Measurements from ENCODE around the gene GOT1.

Gene GOT1

DNA sequence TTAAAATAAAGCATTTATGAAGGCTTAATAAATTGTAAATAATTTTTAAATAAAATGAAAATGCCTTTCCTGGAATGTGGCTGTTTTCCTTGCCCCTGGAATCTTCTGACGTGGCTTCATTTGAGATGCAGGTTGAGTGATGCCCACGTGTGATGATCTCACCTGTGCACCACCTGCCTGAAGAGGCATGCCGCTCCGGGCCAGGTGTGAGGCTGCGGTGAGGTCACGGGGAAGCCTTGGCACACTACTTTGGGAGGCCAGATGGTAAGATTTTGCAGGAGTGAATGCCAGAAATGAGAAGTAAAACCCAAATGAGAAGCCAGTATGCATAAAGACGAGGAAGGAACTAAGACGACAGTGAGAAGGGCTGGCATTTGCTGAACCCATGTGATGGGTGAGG lies 36.2 kb downstream of the GOT1 start:
- DNase-seq: no peak

- DNase-seq: no peak
Measured at GRCh38 chr10:99393683-99394082, 36.7 kb downstream of the GOT1 start.

GRCh38 chr10:99393036-99393435 lies 37.4 kb downstream of the GOT1 start:
- no peak for DNase-seq

- no peak for DNase-seq
Measured at GRCh38 chr10:99391346-99391745, 39.1 kb downstream of the GOT1 start.

DNA sequence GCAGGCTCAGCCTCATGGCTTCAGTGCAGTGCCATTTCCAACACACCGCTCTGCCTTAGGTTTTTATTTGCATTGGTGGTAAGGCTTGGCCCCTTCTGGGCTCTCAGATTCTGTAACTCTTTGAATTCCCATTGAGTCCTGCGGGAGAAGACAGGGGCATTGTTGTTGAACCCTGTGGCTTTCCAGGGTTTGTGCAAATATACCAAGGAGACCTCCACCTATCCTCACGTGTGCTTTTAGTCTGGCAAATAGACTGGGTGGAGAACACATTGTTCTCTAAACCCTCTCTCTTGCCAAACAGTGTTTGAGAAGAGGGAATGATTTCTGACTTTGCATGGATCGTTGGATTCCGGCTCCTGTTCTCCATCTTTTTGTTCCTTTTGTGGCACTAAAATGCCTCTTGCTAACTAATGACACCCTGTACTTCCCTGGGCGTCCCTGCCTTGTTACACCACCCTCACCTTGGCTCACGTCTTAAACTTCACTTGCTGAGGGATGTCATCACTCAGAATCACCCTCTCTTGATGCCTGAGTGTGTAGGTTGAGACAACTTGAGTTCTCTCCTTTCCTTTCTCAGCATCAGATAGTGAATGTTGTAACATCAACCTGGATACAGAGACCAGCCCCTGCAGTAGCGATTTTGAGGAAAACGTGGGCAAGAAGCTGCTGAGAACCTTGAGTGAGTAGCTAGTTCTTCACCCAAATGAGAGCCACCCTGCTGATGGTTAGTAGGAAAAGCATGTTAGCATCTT lies 40.5 kb downstream of the GOT1 start:
- DNase-seq: no peak

GRCh38 chr10:99387541-99387940 lies 42.9 kb downstream of the GOT1 start:
- DNase-seq: no peak

- DNase-seq: no peak
Measured at GRCh38 chr10:99387071-99387470, 43.4 kb downstream of the GOT1 start.

DNA sequence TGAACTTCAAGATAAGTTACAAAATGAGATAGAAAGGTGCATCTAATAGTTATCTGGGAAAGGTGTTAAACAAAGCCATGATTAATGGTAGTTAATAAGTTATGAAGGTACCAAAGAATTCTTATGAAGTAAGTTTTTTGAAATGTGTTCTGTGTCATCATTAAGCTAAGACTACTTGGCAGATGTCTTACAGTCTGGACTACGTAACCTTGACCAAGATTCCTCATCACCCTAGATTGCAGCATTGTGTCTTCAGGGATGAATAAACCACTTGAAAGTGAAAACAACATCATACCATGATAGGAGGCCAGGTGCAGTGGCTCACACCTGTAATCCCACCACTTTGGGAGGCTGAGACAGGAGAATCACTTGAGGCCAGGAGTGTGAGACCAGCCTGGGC lies 48.2 kb downstream of the GOT1 start:
- no peak for DNase-seq

- DNase-seq: no peak
Measured at GRCh38 chr10:99375426-99375825, 55.0 kb downstream of the GOT1 start.

DNA sequence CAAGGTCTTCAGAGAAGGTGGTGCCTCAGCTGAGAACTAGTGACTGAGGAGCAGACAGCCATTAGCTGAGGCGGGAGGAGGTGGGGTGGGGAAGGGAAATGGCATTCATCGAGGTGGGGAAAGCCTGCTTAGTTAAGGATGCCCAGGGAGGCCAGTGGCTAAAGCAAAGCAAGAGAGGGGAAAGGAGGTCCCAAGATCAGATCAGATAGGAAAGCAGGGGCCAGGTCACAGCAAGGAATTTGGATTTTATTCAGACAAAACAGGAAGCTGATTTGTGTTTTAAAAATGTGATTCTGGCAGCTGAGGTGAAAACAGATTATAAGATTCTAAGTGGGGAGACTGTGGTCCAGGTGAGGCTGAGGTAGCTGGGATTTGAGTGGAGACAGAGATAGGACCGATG lies 55.5 kb downstream of the GOT1 start:
- DNase-seq: no peak

DNA sequence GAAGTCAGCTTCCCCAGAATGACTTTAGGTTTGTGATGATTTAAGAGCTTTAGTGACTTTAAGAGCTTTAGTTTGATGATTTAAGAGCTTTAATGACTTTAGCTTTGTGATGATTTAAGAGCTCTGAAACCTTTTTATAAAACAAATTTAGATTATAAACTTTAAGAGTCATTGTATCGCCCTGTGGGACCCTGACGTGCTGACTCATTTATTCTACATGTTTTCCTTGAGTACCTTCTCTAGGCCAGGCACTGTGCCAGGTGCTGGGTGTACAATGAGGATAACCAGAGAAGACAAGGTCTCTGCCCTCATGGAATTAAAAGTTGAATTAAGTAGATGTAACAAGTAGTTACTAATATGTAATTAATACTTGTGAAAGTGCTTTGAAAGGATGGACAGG lies 55.9 kb downstream of the GOT1 start:
- DNase-seq: no peak

GRCh38 chr10:99372546-99373271 lies 57.7 kb downstream of the GOT1 start:
- no peak for DNase-seq

DNA sequence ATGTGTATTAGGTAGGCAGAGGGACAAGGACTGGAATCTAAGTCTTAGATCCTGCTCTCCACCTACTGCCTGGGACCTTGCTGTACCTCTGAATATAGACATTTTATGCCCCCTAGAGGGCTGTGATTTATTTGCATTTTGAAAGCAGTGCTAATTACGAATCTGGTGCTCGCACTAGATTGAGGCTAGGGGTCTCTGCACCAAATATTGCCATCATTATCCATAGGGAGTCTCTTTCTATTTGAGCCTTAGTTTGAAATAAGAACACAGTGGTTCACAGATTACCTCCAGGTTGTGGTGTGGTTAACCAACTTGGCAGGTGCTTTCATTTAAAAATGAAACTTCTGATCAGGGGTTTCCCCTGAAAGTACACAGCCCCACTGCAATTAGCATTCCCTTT lies 59.4 kb downstream of the GOT1 start:
- DNase-seq: no peak

- no peak for DNase-seq
Measured at GRCh38 chr10:99369551-99369950, 60.9 kb downstream of the GOT1 start.

DNA sequence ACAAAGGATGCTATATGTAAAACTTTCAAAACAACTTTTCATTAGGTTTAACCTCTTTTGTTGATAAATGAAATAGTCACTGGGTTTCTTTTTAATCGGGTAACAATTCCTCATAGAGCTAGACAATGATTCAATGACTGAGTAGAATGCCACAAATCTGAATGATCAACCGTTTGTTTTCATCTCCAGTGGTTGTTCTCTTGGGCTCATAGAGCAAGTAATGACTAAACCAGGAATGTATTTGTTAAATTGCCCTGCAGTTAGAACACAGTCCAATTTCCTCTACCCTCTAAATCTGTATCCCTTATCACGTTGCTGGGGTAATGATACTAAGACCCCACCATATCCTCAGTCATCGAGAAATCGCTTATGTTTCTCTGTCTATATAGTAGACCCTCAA lies 61.3 kb downstream of the GOT1 start:
- DNase-seq: no peak

- no peak for DNase-seq
Measured at GRCh38 chr10:99368646-99369045, 61.8 kb downstream of the GOT1 start.

DNA sequence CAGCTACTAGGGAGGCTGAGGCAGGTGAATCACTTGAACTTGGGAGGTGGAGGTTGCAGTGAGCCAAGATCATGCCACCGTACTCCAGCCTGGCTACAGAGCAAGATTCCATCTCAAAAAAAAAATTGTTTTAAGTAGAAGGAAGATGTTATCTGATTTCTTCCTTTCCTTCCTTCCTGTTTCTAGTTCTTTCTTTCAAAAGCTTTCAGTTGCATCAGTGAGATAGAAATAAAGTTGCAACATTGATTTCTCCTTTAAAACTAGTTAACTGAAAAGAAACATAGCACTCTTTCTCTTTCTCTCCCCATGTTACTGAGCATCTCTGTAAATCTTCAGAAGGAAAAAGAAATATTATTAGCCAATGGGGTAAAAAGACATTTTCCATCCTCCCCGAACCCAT lies 63.8 kb downstream of the GOT1 start:
- DNase-seq: no peak

GRCh38 chr10:99365736-99366135 lies 64.7 kb downstream of the GOT1 start:
- DNase-seq: no peak

- no peak for DNase-seq
Measured at GRCh38 chr10:99365311-99365710, 65.1 kb downstream of the GOT1 start.

DNA sequence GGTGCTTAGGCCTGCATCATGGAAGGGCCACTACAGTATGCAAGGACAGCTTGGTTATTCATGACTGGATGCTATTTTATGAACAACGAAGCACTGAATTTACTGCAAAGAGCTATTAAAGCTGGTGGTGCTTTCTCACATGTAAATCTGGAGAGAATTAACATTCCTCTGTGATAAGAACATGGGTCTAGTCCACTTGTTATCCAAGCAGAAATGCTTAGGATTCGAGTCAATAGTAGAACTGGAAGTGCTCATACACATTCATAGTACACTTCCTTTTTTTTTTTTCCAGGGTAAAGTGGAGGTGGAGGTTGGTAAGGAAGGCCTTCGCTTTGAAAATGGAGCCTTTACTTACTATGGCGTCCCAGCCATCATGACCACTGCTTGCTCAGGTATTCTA lies 66.3 kb downstream of the GOT1 start:
- no peak for DNase-seq

DNA sequence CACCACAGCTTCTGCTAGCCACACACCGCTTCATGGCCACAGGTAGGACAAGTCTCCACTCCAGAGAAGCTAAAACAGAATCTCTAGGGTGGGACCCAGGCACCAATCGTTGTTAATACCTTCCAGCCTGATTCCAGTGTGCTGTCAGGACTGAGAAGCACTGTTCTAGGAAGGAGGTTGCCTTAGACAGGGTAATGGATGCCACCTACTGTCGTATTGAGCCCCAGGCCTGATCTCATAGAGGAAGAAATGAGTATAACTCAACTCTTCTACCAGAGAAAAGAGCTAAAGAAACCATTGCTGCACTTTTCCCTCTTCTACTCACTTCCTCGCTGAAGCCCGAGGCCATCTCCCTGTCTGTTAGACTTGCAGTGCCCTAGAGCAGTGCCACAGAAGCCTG lies 69.5 kb downstream of the GOT1 start:
- no peak for DNase-seq

- no peak for DNase-seq
Measured at GRCh38 chr10:99358101-99358500, 72.3 kb downstream of the GOT1 start.

DNA sequence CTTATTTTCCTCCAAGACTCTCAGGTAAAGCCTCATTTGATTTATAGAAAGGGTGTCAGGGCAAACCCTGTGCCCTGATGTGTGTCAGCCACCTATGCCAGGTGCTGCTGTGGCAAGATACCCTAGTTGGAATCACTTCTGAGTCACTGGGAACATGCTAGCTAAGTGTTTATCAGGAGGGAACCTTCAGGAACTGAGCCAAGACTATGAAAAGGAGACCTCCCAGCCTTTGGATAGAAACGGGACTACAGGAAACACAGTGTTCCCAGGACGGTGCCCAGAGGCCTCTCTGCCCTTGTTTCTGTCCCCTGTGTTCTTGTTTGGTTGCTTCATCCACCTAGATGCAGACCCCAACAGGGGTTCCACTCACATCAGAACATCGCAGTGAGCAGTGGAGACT lies 72.7 kb downstream of the GOT1 start:
- DNase-seq: no peak

- no peak for DNase-seq
Measured at GRCh38 chr10:99353182-99353581, 77.2 kb downstream of the GOT1 start.

- DNase-seq: no peak
Measured at GRCh38 chr10:99347672-99348071, 82.8 kb downstream of the GOT1 start.
